HFFc6 (cell line): Measurements from ENCODE around the gene RNPEPL1. TPM values are rescaled to one million over a fixed set of nuclear protein-coding genes. Genes with fewer than 3 reads are reported as not detected.
"Not testable (repeated sequence)": the region's sequence is repeated elsewhere in the genome, so short reads cannot be mapped to it uniquely, and the experiment has no call there.

Experiments used
- DNase-seq: peaks from one replicate; pipeline ENCODE4 v3.0.0-alpha.2; 2018
- H3K27ac Mint-ChIP-seq: 2 replicates; pipeline ENCODE4 v1.8.0; 2020; ENCODE audit warnings: mild to moderate bottlenecking, mixed read lengths
- H3K27me3 Mint-ChIP-seq: 2 replicates; pipeline ENCODE4 v1.8.0; 2021; ENCODE audit warnings: mild to moderate bottlenecking, moderate library complexity, mixed read lengths; ENCODE audit not compliant: insufficient read depth
- H3K36me3 Mint-ChIP-seq: 2 replicates; pipeline ENCODE4 v1.8.0; 2021; ENCODE audit warnings: low read depth, mixed read lengths
- H3K4me1 Mint-ChIP-seq: 2 replicates; pipeline ENCODE4 v1.8.0; 2020; ENCODE audit warnings: low read depth, mixed read lengths
- H3K4me3 Mint-ChIP-seq: 2 replicates; pipeline ENCODE4 v1.8.0; 2020; ENCODE audit warnings: mild to moderate bottlenecking, moderate library complexity, mixed read lengths
- H3K9me3 Mint-ChIP-seq: 2 replicates; pipeline ENCODE4 v1.8.0; 2020; ENCODE audit warnings: mild to moderate bottlenecking, mixed read lengths
- total RNA-seq, 6 experiments: library from RNA; stranded (reverse); fragmentation: NEBNext Ultra II Directional; extraction: Animal tissue kit (Norgen Biotek cat#: 25700); gene quantifications; 2 replicates in 1 of 6; 3 replicates in 5 of 6; pipeline ENCODE4 v1.2.3, GENCODE V29; 2021
- TF ChIP-seq, protein P1 (sequence below): fragments of 200-600 bp; sonication (generic); IDR thresholded peaks from 2 replicates; pipeline ENCODE4 v1.5.0; 2021; ENCODE audit warnings: antibody characterized with exemption, mild to moderate bottlenecking

The RNPEPL1 gene
- total RNA-seq, 6 experiments from 2014 or later, result 36.9 to 48.5 (median 43.3) TPM

DNA sequence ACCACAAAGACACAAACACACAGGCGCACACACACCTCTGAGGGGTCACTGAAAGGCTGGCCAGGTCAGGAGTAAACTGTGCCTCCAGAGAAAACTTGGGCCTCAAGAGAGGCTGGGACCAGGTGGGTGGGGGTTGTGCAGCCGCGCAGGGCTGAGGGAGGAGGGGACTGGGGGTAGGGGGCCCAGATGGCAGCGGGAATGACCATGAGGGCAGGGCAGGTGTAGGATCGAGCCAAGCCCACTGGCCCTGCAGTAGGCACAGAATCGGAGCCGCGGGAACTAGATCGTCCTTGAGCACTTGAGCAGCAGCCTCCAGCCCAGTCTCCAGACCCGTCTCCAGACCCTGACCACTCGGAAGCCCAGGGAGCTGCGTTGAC lies 47.3 kb upstream of the RNPEPL1 start:
- Mint-ChIP-seq H3K4me3 (0 out of 2 replicates have a peak overlapping the region, but pooled peaks have one; percentile 11), H3K27ac (peak overlapping the region; percentile 4; the same call in 1 of the 2 replicates), H3K4me1 (peaks cover 15% of the 10 kb centered on the region), H3K36me3 (peaks cover 39% of the 10 kb centered on the region), H3K27me3 (peaks cover 2% of the 10 kb centered on the region; the same call in 1 of the 2 replicates), H3K9me3 (peaks cover 35% of the 10 kb centered on the region)
- TF ChIP-seq, protein P1, sequence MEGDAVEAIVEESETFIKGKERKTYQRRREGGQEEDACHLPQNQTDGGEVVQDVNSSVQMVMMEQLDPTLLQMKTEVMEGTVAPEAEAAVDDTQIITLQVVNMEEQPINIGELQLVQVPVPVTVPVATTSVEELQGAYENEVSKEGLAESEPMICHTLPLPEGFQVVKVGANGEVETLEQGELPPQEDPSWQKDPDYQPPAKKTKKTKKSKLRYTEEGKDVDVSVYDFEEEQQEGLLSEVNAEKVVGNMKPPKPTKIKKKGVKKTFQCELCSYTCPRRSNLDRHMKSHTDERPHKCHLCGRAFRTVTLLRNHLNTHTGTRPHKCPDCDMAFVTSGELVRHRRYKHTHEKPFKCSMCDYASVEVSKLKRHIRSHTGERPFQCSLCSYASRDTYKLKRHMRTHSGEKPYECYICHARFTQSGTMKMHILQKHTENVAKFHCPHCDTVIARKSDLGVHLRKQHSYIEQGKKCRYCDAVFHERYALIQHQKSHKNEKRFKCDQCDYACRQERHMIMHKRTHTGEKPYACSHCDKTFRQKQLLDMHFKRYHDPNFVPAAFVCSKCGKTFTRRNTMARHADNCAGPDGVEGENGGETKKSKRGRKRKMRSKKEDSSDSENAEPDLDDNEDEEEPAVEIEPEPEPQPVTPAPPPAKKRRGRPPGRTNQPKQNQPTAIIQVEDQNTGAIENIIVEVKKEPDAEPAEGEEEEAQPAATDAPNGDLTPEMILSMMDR, result no peak
- DNase-seq, result no peak

DNA sequence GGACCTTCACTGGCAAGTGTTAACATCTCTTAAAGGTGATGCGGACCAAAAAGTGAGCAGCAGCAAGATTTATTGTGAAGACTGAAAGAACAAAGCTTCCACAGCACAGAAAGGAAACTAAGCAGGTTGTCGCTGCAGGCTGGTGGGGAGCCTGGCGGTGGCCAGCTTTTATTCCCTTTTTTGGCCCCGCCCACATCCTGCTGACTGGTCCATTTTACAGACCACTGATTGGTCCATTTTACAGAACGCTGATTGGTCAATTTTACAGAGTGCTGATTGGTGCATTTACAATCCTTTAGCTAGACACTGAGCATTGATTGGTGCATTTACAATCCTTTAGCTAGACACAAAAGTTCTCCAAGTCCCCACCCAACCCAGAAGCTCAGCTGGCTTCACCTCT lies 46.4 kb upstream of the RNPEPL1 start:
- H3K27ac Mint-ChIP-seq, DNase-seq, H3K27me3 Mint-ChIP-seq, H3K4me3 Mint-ChIP-seq: not testable (repeated sequence)
- peaks cover 45% of the 10 kb centered on the region for H3K36me3 Mint-ChIP-seq
- peaks cover 15% of the 10 kb centered on the region for H3K4me1 Mint-ChIP-seq
- H3K9me3 Mint-ChIP-seq, result peaks cover 40% of the 10 kb centered on the region

DNA sequence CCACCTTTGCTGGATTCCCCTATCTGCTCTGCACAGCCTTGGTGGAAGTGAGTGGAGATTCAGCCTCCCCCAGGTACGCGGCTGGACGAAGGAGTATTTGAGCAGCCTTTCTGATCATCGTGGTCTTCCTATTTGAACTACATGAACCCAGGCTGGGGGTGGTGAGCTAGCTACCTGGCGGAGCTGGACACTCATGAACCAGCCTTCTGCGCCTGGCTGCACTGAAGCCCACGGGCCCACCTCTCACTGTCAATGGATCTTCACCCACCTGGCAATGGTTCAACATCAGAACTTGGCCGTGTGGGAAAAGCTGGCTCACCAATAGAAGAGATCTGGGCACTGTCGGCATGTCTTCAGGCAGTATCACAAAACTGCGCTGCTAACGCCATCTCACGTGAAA lies 45.9 kb upstream of the RNPEPL1 start:
- Mint-ChIP-seq H3K9me3 (peaks cover 40% of the 10 kb centered on the region), H3K27me3 (peaks cover 2% of the 10 kb centered on the region; the same call in 1 of the 2 replicates), H3K4me1 (peaks cover 15% of the 10 kb centered on the region), H3K27ac (no peak overlapping the region), H3K4me3 (no peak overlapping the region), H3K36me3 (peaks cover 51% of the 10 kb centered on the region)
- no peak for DNase-seq
- TF ChIP-seq, protein P1, result no peak

DNA sequence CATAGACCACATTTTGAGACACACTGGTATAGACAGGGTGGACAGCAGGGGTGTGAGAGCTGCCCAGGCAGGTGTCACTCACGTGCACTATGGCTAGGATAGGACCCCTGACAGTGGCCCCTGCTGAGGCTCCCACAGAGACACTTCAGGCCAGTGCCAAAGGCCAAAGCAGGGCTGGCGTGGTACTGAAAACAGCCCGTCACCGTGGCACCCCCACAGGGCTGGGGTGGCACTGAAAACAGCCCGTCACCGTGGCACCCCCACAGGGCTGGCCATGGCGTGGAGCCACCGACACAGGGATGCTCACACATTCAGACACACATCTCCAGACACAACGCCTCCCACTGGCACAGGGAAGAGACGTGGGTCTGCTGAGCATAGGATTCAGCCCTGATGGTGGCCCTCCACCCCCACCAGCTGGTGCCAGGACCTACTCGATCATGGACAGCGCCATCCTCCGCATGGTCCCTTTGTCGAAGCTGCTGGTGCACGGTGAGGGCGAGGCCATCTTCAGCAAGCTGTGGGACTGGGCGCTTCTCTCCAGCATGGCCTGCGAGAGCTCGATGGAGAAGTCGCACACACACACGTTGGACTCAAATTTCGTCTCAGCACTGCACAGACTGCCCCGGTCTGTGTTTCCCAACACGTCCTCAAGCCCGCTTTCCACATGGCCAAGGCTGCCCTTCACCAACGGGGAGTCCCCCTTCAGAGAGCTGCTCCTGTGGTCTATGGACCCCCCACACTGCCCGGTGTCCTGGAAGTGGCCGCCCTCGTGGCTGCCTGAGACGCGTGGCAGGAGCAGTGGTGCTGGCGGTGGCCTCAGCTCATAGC lies 44.6 kb upstream of the RNPEPL1 start:
- no peak for DNase-seq
- TF ChIP-seq, protein P1, result no peak
- Mint-ChIP-seq H3K4me3 (no peak overlapping the region), H3K27me3 (no peaks in the 10 kb centered on the region; the same call in 1 of the 2 replicates), H3K4me1 (peaks cover 15% of the 10 kb centered on the region), H3K36me3 (peaks cover 55% of the 10 kb centered on the region), H3K27ac (no peak overlapping the region), H3K9me3 (peaks cover 40% of the 10 kb centered on the region)

DNA sequence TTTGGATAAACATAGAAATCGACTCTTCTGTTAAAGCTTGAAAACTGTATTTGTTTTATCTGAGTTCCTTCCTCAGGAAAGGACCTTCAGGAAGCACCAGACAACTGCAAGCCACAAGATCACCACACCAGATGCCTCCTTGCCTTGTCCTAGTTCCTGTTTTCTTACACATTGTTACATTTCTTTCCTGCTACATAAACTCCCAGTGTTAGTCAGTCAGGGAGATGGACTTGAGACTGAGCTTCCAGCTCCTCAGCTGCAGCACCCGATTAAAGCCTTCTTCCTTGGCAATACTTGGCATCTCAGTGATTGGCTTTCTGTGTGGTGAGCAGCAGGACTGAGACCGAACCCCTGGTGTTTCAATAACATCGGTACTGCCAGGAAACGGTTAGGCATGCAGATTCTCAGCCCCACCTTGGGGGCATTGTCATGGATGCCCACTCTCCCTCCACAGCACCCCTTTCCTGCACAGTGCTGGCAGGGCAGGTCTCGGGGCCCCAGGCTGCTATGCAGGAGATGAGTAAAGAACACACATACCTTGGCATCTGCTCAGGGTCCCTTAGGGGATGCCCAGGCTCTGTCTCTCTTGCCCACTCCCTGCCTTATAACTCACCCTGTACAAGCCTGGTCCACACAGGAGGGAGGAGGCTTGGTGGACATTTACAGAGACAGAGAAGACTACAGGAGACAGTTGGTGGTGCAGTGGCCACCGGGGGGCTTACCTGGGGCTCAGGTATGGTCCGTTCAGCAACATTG lies 43.1 kb upstream of the RNPEPL1 start:
- H3K27ac Mint-ChIP-seq, result no peak overlapping the region
- no peaks in the 10 kb centered on the region; the same call in none of the 2 replicates for H3K27me3 Mint-ChIP-seq
- peaks cover 44% of the 10 kb centered on the region for H3K9me3 Mint-ChIP-seq
- no peaks in the 10 kb centered on the region for H3K4me1 Mint-ChIP-seq
- peaks cover 67% of the 10 kb centered on the region for H3K36me3 Mint-ChIP-seq
- no peak overlapping the region for H3K4me3 Mint-ChIP-seq
- DNase-seq, result no peak
- TF ChIP-seq, protein P1, result no peak

DNA sequence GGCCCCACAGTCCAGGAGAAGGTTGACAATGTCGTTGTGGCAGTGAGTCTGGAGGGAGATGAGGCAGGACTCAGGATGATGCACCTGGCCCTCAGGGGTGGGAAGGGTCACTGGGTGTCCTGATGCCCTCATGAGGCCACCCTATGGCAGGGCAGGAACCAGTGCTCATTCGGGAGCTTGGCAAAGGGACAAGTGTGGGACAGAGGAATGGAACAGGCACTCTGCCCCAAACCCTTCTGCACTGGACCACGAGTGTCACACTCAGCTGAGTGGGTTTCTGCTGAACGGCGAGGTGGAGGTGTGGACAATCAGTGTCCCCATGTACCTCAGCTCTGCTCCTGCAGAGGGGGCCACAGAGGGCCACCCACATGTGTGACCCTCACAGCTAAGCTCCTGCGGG lies 42.5 kb upstream of the RNPEPL1 start:
- DNase-seq, result no peak
- Mint-ChIP-seq H3K4me3 (no peak overlapping the region), H3K27me3 (no peaks in the 10 kb centered on the region; the same call in none of the 2 replicates), H3K27ac (no peak overlapping the region), H3K4me1 (no peaks in the 10 kb centered on the region), H3K36me3 (peaks cover 73% of the 10 kb centered on the region), H3K9me3 (peaks cover 48% of the 10 kb centered on the region)
- TF ChIP-seq, protein P1, result no peak
